ENCODE results near the gene NVL. TPM values are rescaled to one million over a fixed set of nuclear protein-coding genes. Genes with fewer than 3 reads are reported as not detected.

The NVL gene
- total RNA-seq, 1 experiment from 2014 or later: 21.9 TPM

- H3K4me1 ChIP-seq (ENCODE audit: control insufficient read depth in 1 of 2, insufficient read depth in 2 of 2, low read length in 2 of 2): peaks cover 0 to 15% of the 10 kb centered on the region in 2 experiments; a peak in 3 of 4 replicates
- H3K9me2 ChIP-seq (ENCODE audit: insufficient read depth): no peaks in the 10 kb centered on the region
- no peak overlapping the region for H3K4me2 ChIP-seq (ENCODE audit: low read length)
- no peak for TF ChIP-seq POLR2AphosphoS5 (IDR thresholded peaks at IDR 0.05; ENCODE audit: low read depth, low read length)
- no peak for TF ChIP-seq ATF3 (IDR thresholded peaks at IDR 0.05)
- TF ChIP-seq EZH2 (IDR thresholded peaks at IDR 0.05): no peak
- TF ChIP-seq YY1 (IDR thresholded peaks at IDR 0.05; ENCODE audit: extremely low read depth, insufficient replicate concordance, low read depth, low read length): no peak
- no peak for TF ChIP-seq CTCF (IDR thresholded peaks at IDR 0.05 in 2 of 3, conservative IDR thresholded peaks at IDR 0.05 in 1 of 3; ENCODE audit: borderline replicate concordance in 1 of 3, insufficient read depth in 1 of 3, low read depth in 2 of 3, low read length in 2 of 3)
- TF ChIP-seq ELF1 (IDR thresholded peaks at IDR 0.05; ENCODE audit: borderline replicate concordance, low read depth): no peak
- no peak for TF ChIP-seq TCF7L2 (IDR thresholded peaks at IDR 0.05; ENCODE audit: borderline replicate concordance, extremely low read depth, insufficient read depth, insufficient read length)
- no peak for TF ChIP-seq ZNF274 (IDR thresholded peaks at IDR 0.05; ENCODE audit: low read depth, low read length)
- no peak for TF ChIP-seq CBX3 (IDR thresholded peaks at IDR 0.05; ENCODE audit: low read depth)
- no peak for TF ChIP-seq EZH2phosphoT487 (IDR thresholded peaks at IDR 0.05; ENCODE audit: borderline replicate concordance)
- no peak for TF ChIP-seq POLR2A (IDR thresholded peaks at IDR 0.05; ENCODE audit: borderline replicate concordance, extremely low read depth, insufficient read depth, insufficient read length)
- TF ChIP-seq JUND (IDR thresholded peaks at IDR 0.05): no peak
- TF ChIP-seq RAD21 (IDR thresholded peaks at IDR 0.05; ENCODE audit: low read depth): no peak
- TF ChIP-seq, protein P1, sequence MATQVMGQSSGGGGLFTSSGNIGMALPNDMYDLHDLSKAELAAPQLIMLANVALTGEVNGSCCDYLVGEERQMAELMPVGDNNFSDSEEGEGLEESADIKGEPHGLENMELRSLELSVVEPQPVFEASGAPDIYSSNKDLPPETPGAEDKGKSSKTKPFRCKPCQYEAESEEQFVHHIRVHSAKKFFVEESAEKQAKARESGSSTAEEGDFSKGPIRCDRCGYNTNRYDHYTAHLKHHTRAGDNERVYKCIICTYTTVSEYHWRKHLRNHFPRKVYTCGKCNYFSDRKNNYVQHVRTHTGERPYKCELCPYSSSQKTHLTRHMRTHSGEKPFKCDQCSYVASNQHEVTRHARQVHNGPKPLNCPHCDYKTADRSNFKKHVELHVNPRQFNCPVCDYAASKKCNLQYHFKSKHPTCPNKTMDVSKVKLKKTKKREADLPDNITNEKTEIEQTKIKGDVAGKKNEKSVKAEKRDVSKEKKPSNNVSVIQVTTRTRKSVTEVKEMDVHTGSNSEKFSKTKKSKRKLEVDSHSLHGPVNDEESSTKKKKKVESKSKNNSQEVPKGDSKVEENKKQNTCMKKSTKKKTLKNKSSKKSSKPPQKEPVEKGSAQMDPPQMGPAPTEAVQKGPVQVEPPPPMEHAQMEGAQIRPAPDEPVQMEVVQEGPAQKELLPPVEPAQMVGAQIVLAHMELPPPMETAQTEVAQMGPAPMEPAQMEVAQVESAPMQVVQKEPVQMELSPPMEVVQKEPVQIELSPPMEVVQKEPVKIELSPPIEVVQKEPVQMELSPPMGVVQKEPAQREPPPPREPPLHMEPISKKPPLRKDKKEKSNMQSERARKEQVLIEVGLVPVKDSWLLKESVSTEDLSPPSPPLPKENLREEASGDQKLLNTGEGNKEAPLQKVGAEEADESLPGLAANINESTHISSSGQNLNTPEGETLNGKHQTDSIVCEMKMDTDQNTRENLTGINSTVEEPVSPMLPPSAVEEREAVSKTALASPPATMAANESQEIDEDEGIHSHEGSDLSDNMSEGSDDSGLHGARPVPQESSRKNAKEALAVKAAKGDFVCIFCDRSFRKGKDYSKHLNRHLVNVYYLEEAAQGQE (IDR thresholded peaks at IDR 0.05; ENCODE audit: low read depth): no peak
- TF ChIP-seq, protein P2, sequence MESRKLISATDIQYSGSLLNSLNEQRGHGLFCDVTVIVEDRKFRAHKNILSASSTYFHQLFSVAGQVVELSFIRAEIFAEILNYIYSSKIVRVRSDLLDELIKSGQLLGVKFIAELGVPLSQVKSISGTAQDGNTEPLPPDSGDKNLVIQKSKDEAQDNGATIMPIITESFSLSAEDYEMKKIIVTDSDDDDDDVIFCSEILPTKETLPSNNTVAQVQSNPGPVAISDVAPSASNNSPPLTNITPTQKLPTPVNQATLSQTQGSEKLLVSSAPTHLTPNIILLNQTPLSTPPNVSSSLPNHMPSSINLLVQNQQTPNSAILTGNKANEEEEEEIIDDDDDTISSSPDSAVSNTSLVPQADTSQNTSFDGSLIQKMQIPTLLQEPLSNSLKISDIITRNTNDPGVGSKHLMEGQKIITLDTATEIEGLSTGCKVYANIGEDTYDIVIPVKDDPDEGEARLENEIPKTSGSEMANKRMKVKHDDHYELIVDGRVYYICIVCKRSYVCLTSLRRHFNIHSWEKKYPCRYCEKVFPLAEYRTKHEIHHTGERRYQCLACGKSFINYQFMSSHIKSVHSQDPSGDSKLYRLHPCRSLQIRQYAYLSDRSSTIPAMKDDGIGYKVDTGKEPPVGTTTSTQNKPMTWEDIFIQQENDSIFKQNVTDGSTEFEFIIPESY (IDR thresholded peaks at IDR 0.05; ENCODE audit: extremely low read depth, insufficient replicate concordance, low read length): no peak
- ATAC-seq: no peak
- H3K4me3 ChIP-seq (replicated peaks in 1 of 2; ENCODE audit: low read depth in 1 of 2, low read length in 2 of 2): no peak overlapping the region
- H3K9me3 ChIP-seq (ENCODE audit: control insufficient read depth in 1 of 2, insufficient read depth in 1 of 2, low read depth in 1 of 2, low read length in 2 of 2): no peaks in the 10 kb centered on the region
- H3K9ac ChIP-seq (ENCODE audit: low read length): no peak overlapping the region
- no peak overlapping the region for H3K27ac ChIP-seq (ENCODE audit: low read depth, low read length)
- ChIA-PET RAD21 (ENCODE audit: low non-redundant PET in 1 of 2, low total read pairs in 2 of 2, uncharacterized antibody in 2 of 2, unreplicated experiment in 2 of 2) (no interaction called here), POLR2A (no interaction called here), CTCF (no interaction called here)
- H3K27me3 ChIP-seq (ENCODE audit: insufficient read depth, low read length): no peaks in the 10 kb centered on the region
- no peaks in the 10 kb centered on the region for H4K20me1 ChIP-seq (ENCODE audit: insufficient read depth)
- intact Hi-C loops (cut with micrococcal nuclease): no loop called here
- peaks cover 72% of the 10 kb centered on the region for H3K79me2 ChIP-seq (ENCODE audit: insufficient read depth, low read length)
- H3K36me3 ChIP-seq (ENCODE audit: control insufficient read depth in 1 of 2, insufficient read depth in 2 of 2, low read length in 2 of 2): peaks cover 7 to 12% of the 10 kb centered on the region in 2 experiments; a peak in 3 of 4 replicates
- no TSS peak for BruUV-seq (replicated peaks)
- no peak overlapping the region for H2AFZ ChIP-seq (ENCODE audit: low read depth, low read length, poor library complexity, severe bottlenecking)
- no peak for DNase-seq (ENCODE audit: low read depth, low spot score)
These were observed 141.7 kb downstream of the NVL start for GRCh38 chr1:224188286-224188685.

All from HCT116 (cell line).